ENCODE data around the gene MRFAP1L1. TPM values are rescaled to one million over a fixed set of nuclear protein-coding genes. Genes with fewer than 3 reads are reported as not detected.

Gene MRFAP1L1
- total RNA-seq, 1 experiment from 2014 or later = 57.7 TPM

GRCh38 chr4:6688879-6689505 lies 20.7 kb downstream of the MRFAP1L1 start:
- Histone ChIP-seq H3K9me3 (ENCODE audit: control insufficient read depth, low read depth, low read length) (no peaks in the 10 kb centered on the region), H3K4me2 (ENCODE audit: insufficient read depth, insufficient read length, low read length) (no peak overlapping the region), H3K4ac (ENCODE audit: low read depth, low read length) (no peak overlapping the region; the same call in 1 of the 2 replicates), H4K5ac (ENCODE audit: insufficient read length, low read depth, low read length) (no peak overlapping the region), H2BK20ac (ENCODE audit: low read depth, low read length, poor library complexity, severe bottlenecking) (no peak overlapping the region), H3K4me1 (ENCODE audit: insufficient read depth, low read length) (no peaks in the 10 kb centered on the region; the same call in 1 of the 2 replicates), H2AK5ac (ENCODE audit: insufficient read length, low read length) (no peak overlapping the region), H4K20me1 (ENCODE audit: control insufficient read depth, insufficient read depth, insufficient read length) (no peaks in the 10 kb centered on the region), H4K91ac (ENCODE audit: insufficient read length, low read depth, low read length) (no peak overlapping the region), H3K23me2 (ENCODE audit: insufficient read length, low read depth, low read length, poor library complexity, severe bottlenecking) (no peaks in the 10 kb centered on the region), H3K18ac (ENCODE audit: insufficient read length, low read depth, low read length) (no peak overlapping the region), H3T11ph (ENCODE audit: low read length) (no peak overlapping the region), H3K14ac (ENCODE audit: insufficient read depth, low read length) (peak overlapping the region; percentile 9; the same call in 1 of the 2 replicates), H3K27ac (ENCODE audit: insufficient read length, low read depth, low read length) (no peak overlapping the region), H2BK12ac (ENCODE audit: insufficient read length, low read depth, low read length) (no peak overlapping the region), H2AFZ (ENCODE audit: low read length) (no peak overlapping the region), H3K56ac (ENCODE audit: insufficient read length, low read depth, low read length) (no peak overlapping the region), H3K27me3 (ENCODE audit: insufficient read depth, low read length) (no peaks in the 10 kb centered on the region), H3K79me1 (ENCODE audit: insufficient read depth, low read depth, low read length, poor library complexity, severe bottlenecking) (no peaks in the 10 kb centered on the region), H3K9ac (ENCODE audit: extremely low read depth, insufficient read length, low read length) (no peak overlapping the region), H2BK5ac (ENCODE audit: insufficient read length, low read length) (no peak overlapping the region), H2BK120ac (ENCODE audit: low read depth, low read length, poor library complexity, severe bottlenecking) (no peak overlapping the region), H4K8ac (replicated peaks; ENCODE audit: insufficient read length, low read depth, low read length) (no peak overlapping the region), H3K23ac (ENCODE audit: insufficient read length, low read depth, low read length) (no peak overlapping the region), H3K79me2 (ENCODE audit: insufficient read depth, low read length) (no peaks in the 10 kb centered on the region), H2BK15ac (ENCODE audit: low read depth, low read length) (no peak overlapping the region)
- Mint-ChIP-seq H3K4me1 (peaks cover 14 to 30% of the 10 kb centered on the region in 2 experiments), H3K9me3 (peaks cover 14 to 15% of the 10 kb centered on the region in 2 experiments), H3K27me3 (ENCODE audit: low read depth) (peaks cover 24% of the 10 kb centered on the region), H3K36me3 (ENCODE audit: insufficient read depth in 1 of 3, low read depth in 3 of 3) (peaks cover 0 to 15% (median 6%) of the 10 kb centered on the region in 3 experiments; a peak in 6 of 7 replicates), H3K27ac (peak overlapping the region; percentile 40 to 95 (median 44); a peak in 3 of 7 replicates), H3K4me3 (no peak overlapping the region)
- DNase-seq = peak; percentile 81
- no CpG with 5 or more reads among the region's 23 CpGs for WGBS (ENCODE audit: extremely low coverage, insufficient read length, low lambda C conversion rate)
- TF ChIP-seq CTCF (conservative IDR thresholded peaks at IDR 0.05) = no peak
